Left lobe of liver (tissue), 2 donors: Measurements from ENCODE around the gene R3HDM1. TPM values are rescaled to one million over a fixed set of nuclear protein-coding genes. Genes with fewer than 3 reads are reported as not detected.
"Not testable (repeated sequence)": the region's sequence is repeated elsewhere in the genome, so short reads cannot be mapped to it uniquely, and the experiment has no call there.

Source experiments
- ATAC-seq: fragments of 200-7000 bp; cut with Tn5 transposase; one replicate; pipeline ENCODE4 v1.9.1; 2020; ENCODE audit warnings: mild to moderate bottlenecking, moderate library complexity
- DNase-seq: peaks from one replicate; pipeline ENCODE4 v3.0.0-alpha.2; 2020; ENCODE audit warnings: low spot score
- total RNA-seq: library from RNA; stranded (reverse); gene quantifications from one replicate; pipeline ENCODE4 v1.2.1, GENCODE V29; 2021
- donor health status: DM: no; HTN: no; CAD: no; lungs with moderate emphysema.
- donor health status: DM: no; HTN: yes; CAD: no.

The R3HDM1 gene
- total RNA-seq, 1 donor from 2014 or later = 12.4 TPM

DNA sequence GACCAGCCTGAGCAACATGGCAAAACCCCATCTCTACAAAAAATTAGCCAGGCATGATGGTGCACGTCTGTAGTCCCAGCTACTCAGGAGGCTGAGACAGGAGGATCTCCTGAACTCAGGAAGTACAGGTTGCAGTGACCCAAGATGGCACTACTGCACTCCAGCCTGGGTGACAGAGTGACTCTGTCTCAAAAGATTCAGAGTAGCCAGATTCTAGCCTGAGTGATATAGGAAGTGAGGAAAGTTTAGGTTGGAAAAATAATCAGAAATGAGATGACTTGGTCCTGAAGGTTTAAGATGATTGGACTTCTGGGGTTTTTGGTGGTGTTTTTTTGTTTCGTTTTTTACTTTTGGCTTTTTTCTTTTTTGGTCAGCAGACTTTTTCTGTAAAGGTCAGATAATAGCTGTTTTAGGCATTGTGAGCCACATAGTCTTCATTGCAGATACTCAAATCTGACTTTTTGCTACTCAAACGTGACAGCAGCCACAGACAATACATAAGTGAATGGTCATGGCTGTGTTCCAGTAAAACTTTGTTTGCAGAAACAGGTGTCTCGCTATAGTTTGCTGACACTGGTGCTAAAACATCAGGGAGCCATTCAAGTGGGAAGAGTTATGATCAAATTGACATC lies 106.3 kb downstream of the R3HDM1 start:
- ATAC-seq = no peak
- DNase-seq = no peak

DNA sequence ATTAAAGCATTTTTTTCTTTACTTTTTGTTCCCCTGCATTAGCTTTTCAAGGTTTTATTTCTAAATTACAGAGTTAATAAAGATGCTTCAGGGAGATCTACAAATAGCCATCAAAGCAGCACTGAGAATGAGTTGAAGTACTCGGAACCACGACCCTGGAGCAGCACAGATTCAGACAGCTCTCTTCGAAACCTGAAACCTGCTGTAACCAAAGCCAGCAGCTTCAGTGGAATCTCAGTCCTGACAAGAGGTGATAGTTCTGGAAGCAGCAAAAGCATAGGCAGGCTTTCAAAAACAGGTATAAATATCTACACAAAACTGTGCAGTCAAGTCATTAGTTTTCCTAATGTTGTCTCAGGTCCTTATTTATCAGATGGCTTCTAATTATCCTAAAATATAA lies 107.5 kb downstream of the R3HDM1 start:
- ATAC-seq (no peak), DNase-seq (no peak)

DNA sequence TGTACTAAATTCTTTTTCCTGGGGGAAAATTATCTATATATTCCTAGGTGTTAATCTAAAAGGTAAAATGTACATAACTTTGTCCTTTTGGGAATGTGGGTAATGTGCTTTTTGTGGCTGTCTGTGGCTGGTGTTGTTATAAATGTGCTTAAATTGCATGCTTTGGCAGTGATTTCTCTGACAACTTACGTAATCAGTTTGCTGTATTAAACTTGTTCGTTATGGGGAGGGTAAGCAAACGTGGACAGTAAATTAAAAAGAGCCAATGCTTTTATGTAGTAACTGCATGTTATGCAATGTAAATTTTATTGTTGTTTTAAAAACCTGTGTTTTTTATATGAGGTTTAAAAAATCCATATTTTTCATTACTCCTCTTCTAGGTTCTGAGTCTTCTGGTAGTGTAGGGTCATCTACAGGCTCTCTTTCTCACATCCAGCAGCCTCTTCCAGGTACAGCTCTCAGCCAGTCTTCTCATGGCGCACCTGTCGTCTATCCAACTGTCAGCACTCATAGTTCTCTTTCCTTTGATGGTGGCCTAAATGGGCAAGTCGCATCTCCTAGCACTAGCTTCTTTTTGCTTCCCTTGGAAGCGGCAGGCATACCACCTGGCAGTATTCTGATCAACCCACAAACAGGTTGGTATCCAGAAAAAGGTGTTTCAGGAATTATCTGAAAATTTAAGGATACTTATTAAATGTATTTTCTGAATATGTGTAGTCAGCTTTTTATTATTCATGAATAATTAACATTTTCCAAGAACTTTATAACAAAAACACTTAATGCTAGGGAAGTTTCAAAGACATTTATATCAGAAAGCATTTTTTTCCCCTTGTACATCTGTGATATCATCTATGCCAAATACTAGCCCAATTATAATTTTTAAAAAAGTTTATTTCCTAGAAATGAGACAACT lies 110.1 kb downstream of the R3HDM1 start:
- no peak for DNase-seq
- peak; percentile 84 for ATAC-seq

- ATAC-seq (no peak), DNase-seq (no peak)
These were observed 116.7 kb downstream of the R3HDM1 start for GRCh38 chr2:135647836-135648579.

DNA sequence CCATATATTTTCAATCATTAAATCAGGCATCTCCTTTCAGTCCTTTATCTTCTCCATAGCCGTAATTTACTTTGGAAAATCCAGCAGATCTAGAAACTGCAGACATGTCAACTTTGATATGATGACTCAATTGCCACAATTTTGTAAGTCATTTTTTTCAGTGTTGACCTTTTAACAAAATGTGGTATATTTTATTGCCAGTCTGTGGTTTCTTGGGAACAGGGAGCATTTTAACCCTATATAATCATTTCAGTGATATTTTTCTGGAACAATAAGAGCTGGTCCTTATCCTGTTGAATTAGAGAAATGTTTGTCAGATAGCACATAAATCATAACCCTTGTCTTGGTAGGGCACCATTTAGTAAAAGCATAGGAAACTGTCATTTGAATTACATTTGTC lies 119.4 kb downstream of the R3HDM1 start:
- DNase-seq (no peak), ATAC-seq (no peak)

GRCh38 chr2:135651717-135652116 lies 120.4 kb downstream of the R3HDM1 start:
- ATAC-seq = no peak
- no peak for DNase-seq

- DNase-seq, ATAC-seq: not testable (repeated sequence)
These were observed 123.0 kb downstream of the R3HDM1 start for GRCh38 chr2:135654239-135654638.

DNA sequence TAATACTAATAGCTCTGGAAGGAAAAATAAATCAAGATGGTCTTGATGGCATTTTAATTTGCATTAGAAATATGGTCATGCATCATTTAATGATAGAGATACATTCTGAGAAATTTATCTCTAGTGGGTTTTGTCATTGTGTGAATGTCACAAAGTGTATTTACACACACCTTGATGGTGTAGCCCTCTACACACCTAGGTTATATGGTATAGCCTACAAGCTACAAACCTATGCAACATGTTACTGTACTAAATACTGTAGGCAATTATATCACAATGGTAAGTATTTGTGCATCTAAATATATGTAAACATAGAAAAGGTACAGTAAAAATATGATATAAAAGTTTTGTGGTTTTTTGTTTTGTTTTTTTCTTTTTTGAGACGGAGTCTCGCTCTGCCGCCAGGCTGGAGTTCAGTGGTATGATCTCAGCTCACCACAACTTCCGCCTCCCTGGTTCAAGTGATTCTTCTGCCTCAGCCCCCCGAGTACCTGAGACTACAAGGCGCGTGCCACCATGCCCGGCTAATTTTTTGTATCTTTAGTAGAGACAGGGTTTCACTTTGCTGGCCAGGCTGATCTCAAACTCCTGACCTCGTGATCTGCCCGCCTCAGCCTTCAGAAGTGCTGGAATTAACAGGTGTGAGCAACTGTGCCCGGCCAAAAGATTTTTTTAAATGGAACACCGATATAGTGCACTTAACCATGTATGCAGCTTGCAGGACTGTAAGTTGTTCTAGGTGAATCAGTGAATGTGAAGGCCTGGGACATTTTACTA lies 126.7 kb downstream of the R3HDM1 start:
- DNase-seq = no peak

DNA sequence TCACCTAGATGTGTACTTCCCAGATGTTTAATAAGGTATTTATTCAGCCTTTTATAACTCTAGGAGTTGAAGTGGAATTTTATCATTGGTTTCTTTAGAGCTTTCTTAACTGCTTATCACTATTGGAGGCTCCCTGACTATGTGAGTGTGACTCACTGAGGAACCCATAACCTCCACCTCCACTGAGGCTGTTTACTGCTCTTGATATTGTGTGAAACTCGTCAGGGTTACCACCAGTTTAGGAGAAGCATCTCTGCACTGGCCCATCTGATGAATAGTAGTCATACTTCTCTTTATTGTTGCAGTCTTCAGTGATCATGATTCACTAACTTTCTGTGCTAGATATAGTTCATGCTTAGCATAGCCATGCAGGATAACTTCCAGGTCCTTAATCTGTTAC lies 130.8 kb downstream of the R3HDM1 start:
- no peak for DNase-seq

More for the DNA sequence above, 126.7 kb downstream of the R3HDM1 start:
- no peak for ATAC-seq

GRCh38 chr2:135663148-135663700 lies 131.9 kb downstream of the R3HDM1 start:
- ATAC-seq (no peak), DNase-seq (no peak)

More for the DNA sequence above, 130.8 kb downstream of the R3HDM1 start:
- ATAC-seq = no peak

- ATAC-seq (no peak), DNase-seq (no peak)
These were observed 133.4 kb downstream of the R3HDM1 start for GRCh38 chr2:135664623-135665068.

DNA sequence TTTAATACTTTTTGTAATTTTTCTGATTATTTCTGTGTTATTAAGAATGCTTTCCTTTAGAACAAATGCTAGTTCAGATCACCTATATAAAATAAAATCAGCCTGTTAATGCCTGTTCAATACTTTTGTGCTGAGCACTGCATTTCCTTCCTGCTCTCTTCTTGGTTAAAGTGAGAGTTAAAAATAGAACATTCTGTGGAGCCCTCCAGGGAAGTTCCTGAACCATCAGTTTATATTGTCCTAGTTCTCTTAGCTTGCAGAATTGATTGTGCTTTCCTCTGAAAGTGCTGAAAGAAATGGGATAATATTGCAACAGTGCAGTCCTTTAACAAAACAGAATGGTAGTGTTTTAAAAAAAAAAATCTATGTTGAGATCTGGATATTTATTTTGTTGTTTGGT lies 135.8 kb downstream of the R3HDM1 start:
- DNase-seq = no peak
- peak; percentile 46 for ATAC-seq

DNA sequence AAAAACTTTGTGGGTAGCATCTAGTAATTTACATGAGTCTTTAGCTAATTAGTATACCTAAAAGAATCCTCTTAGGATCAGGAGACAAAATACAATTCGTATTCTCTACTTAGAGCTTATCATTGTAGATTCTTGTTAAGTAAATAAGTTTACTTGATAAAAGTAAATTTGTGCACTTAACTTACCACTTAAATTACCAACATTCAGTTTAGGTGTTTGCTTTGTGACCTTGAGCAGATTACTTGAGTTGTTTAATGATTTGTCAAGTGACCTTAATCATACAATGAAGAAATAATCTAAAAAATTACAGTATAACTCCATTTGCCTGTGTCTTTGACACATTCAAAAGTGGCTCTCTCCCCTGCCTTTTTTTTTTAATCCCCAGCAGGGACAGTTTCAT lies 143.2 kb downstream of the R3HDM1 start:
- no peak for ATAC-seq
- no peak for DNase-seq

- DNase-seq (no peak), ATAC-seq (no peak)
These were observed 144.7 kb downstream of the R3HDM1 start for GRCh38 chr2:135676031-135676430.

GRCh38 chr2:135679125-135679524 lies 147.8 kb downstream of the R3HDM1 start:
- ATAC-seq = no peak

GRCh38 chr2:135685361-135685760 lies 154.1 kb downstream of the R3HDM1 start:
- ATAC-seq = no peak
- DNase-seq = no peak

More at GRCh38 chr2:135679125-135679524, 147.8 kb downstream of the R3HDM1 start:
- no peak for DNase-seq

DNA sequence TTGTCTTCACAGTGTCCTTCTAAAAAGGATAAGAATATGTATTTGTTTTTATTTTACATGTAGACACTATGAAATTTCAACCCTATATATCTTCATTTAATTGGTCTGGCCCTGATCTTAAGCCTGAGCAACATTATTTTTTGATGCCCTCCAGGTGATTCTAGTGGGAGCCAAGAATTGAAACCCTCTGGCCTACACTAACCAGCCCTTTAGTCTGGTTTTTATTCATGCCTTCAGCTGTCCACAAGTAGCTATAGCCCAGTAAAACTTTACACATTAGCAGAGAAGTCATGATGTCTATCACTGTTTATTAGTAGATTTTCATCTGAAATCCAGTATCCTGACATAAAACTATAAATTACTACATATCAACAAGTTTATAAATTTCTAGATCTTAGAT lies 157.7 kb downstream of the R3HDM1 start:
- ATAC-seq (no peak), DNase-seq (no peak)

- DNase-seq (no peak), ATAC-seq (no peak)
These were observed 158.4 kb downstream of the R3HDM1 start for GRCh38 chr2:135689679-135690078.

DNA sequence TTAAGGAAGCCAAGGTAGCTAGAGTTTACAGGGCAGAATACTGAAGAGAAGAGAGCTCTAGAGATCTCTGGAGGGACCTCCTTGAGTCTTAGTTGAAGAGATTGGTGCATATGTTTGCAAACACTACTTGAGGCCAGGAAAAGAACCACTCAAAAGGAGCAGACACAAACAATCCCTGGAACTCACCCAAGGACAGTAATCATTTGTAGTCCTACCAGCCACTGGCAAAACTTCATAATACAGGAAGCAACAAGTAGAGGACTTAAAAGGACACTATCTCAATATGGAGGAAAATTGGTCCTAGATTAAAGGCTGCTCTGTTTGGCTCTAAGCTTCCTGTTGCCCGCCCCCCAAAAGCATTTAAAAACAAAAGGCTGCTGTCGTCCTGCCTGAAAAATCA lies 163.4 kb downstream of the R3HDM1 start:
- ATAC-seq (no peak), DNase-seq (no peak)

DNA sequence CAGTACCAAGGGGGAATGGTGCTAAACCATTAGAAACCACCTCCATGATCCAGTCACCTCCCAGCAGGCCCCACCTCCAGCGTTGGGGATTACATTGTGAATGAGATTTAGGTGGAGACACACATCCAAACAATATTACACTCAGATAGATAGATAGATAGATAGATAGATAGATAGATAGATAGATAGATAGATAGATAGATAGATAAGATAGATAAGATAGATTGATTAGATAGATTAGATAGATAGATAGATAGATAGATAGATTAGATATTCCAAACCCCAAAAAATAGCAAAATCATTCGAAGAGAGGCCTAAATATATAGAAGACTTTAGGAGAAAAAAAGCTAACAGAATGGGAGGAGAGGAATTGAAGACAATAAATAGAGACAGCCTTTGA lies 167.6 kb downstream of the R3HDM1 start:
- DNase-seq (no peak), ATAC-seq (no peak)
